Fibroblast of mammary gland (primary cell): ENCODE results near the gene NR5A1.
A peak's percentile ranks its signal among the peaks of the same experiment; 100 is the strongest.

Experiments used
- DNase-seq: peaks from one replicate; pipeline ENCODE4 v3.0.0-alpha.2; 2010; ENCODE audit warnings: low read depth
- H3K4me3 ChIP-seq: 2 replicates; pipeline ENCODE4 v1.5.1; 2011; ENCODE audit warnings: low read depth, mild to moderate bottlenecking, low read length, moderate library complexity; ENCODE audit not compliant: control insufficient read depth
- CTCF ChIP-seq: conservative IDR thresholded peaks from 2 replicates; pipeline ENCODE4 v1.5.1; 2011; ENCODE audit warnings: low read depth, low read length, inconsistent platforms; ENCODE audit not compliant: control insufficient read depth, insufficient read depth

NR5A1 gene

GRCh38 chr9:124454296-124454695 is 52.9 kb downstream of the NR5A1 start:
- no peak for TF ChIP-seq CTCF
- no peak for DNase-seq
- no peak overlapping the region for H3K4me3 ChIP-seq

- TF ChIP-seq CTCF = no peak
- no peak for DNase-seq
- no peak overlapping the region for H3K4me3 ChIP-seq
These were observed 53.5 kb downstream of the NR5A1 start for GRCh38 chr9:124453586-124454191.

GRCh38 chr9:124452841-124453585 is 54.2 kb downstream of the NR5A1 start:
- TF ChIP-seq CTCF = no peak
- no peak for DNase-seq
- no peak overlapping the region for H3K4me3 ChIP-seq

- no peak overlapping the region for H3K4me3 ChIP-seq
- no peak for DNase-seq
- no peak for TF ChIP-seq CTCF
These were observed 54.9 kb downstream of the NR5A1 start for GRCh38 chr9:124452326-124452725.

GRCh38 chr9:124450931-124451661 is 56.1 kb downstream of the NR5A1 start:
- no peak overlapping the region for H3K4me3 ChIP-seq
- TF ChIP-seq CTCF = no peak
- no peak for DNase-seq

- TF ChIP-seq CTCF = no peak
- peak within 1 kb of the TSS; percentile 9 for H3K4me3 ChIP-seq
- DNase-seq = peak; percentile 18
These were observed 56.8 kb downstream of the NR5A1 start, which contains the start of gene ADGRD2 for GRCh38 chr9:124450241-124450924. Gene ADGRD2, plus strand, starts transcription at chr9:124450451. Its CDS starts 1,216 bp downstream, at chr9:124451667.
